Rectal smooth muscle tissue (tissue), 1 donor: ENCODE data around the gene ZBED4.

Source experiments
- H3K27ac ChIP-seq: one replicate; pipeline ENCODE4 v1.7.0; 2013; ENCODE audit warnings: low read depth, low read length, inconsistent platforms
- H3K27me3 ChIP-seq: one replicate; pipeline ENCODE4 v1.7.0; 2013; ENCODE audit warnings: low read length; ENCODE audit not compliant: control insufficient read depth, insufficient read depth
- H3K36me3 ChIP-seq: one replicate; pipeline ENCODE4 v1.7.0; 2013; ENCODE audit warnings: low read length; ENCODE audit not compliant: control insufficient read depth, insufficient read depth
- H3K4me1 ChIP-seq: one replicate; pipeline ENCODE4 v1.7.0; 2013; ENCODE audit warnings: low read length; ENCODE audit not compliant: control insufficient read depth, insufficient read depth
- H3K4me3 ChIP-seq: one replicate; pipeline ENCODE4 v1.7.0; 2013; ENCODE audit warnings: low read length
- H3K9ac ChIP-seq: one replicate; pipeline ENCODE4 v1.7.0; 2013; ENCODE audit warnings: low read length

Gene ZBED4

DNA sequence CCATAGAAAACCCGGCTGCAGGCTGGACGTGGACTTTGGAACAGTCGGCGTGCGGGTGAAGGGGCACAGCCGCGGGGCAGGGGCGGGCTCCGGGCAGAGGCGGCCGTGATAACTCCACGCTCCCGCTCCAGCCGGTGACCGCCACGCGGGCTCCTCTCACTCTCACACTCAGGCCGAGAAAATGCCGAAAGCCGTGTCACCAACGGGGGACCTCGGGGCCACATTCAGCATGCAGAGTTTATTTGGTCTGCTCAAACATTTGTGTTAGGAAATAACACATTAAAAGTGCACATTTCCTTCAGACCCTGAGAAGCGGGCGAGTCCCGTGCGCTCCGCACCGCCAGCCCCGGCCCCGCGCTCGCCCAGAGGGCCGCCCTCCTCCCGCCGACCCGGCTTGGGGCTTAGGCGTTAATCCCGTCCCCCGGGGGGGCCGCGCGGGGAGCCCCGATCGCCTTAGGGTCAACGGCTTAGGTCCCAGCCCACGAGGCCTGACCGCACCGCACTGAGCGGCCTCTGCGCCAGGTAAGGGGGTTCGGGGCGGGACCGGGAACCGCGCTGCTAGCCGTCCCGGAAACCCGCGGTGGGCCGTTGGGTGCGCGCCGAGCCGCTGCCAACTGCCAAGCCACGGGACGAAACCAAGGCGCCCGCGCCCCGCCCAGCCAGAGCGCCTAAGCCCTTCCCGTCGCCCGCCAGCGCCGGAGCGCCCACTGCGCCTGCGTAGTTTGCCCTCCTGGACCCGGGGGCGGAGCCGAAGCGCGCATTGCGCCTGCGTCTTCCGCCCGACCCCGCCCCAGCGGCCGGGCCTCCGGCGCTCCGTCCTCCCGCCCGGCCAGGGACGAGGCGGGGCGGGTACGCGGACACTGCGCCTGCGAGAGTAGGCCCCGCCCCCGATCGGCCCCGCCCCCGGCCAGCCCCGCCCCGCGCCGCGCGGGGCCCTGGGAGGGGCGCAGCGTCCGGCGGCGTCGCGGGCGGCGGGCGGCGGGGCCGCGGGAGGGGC, at the start of gene ZBED4:
TSS of gene ZBED4 (plus strand) at position 947 of the 997 bp plus-strand sequence. CDS start 29,819 bp downstream, outside the sequence.
- peak within 1 kb of the TSS; percentile 81 for H3K4me3 ChIP-seq
- peak within 1 kb of the TSS; percentile 51 for H3K9ac ChIP-seq
- H3K27ac ChIP-seq: peak within 1 kb of the TSS; percentile 94
- peaks cover 10% of the 10 kb centered on the region for H3K27me3 ChIP-seq
- H3K36me3 ChIP-seq: no peaks in the 10 kb centered on the region
- H3K4me1 ChIP-seq: no peaks in the 10 kb centered on the region

DNA sequence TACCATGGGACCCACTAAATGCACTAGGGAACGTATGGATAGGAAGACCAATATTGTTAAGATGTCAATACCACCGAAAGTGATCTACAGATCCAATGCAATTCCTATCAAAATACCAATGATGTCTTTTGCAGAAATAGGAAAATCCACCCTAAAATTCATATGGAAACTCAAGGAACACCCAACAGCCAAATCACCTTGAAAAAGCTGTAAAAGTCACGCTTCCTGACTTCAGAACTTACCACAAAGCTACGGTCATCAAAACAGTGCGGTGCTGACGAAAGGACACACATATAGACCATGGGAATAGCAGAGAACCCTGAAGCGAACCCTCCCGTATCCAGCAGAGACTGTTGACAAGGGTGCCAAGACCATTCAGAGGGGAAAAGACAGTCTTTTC, 46.5 kb upstream of the ZBED4 start:
- Histone ChIP-seq H3K36me3 (peaks cover 7% of the 10 kb centered on the region), H3K27me3 (no peaks in the 10 kb centered on the region), H3K4me1 (peaks cover 5% of the 10 kb centered on the region), H3K27ac (no peak overlapping the region), H3K9ac (no peak overlapping the region), H3K4me3 (no peak overlapping the region)

- Histone ChIP-seq H3K4me3 (no peak overlapping the region), H3K27ac (no peak overlapping the region), H3K27me3 (no peaks in the 10 kb centered on the region), H3K4me1 (peaks cover 5% of the 10 kb centered on the region), H3K36me3 (peaks cover 7% of the 10 kb centered on the region), H3K9ac (no peak overlapping the region)
Measured at GRCh38 chr22:49807780-49808708, 45.6 kb upstream of the ZBED4 start.

DNA sequence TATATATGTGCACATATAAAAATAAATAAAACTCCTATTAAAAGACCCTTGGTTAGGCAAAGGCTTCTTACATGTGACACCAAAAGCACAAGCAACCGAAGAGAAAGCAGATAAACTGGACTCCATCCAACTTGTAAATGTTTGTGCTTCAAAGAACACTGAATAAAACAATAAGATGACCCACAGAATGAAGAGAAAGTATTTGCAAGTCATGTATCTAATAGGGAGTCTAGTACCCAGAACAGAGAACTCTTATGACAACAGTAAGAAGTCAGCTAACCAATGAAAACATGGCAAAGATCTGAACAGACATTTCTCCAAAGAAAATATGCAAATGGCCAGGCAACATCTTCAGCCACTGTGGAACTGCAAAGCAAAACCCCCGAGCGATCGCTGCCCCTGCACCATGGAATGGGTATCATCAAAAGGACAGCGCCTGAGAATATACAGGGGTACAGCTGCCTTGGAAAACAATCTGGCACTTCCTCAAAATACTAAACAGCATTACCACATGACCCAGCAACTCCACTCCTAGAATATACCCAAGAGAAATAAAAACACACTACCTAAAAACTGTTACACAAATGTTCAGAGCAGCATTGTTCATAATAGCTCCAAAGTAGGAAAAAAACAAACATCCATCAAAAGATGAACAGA, 43.2 kb upstream of the ZBED4 start:
- no peak overlapping the region for H3K4me3 ChIP-seq
- peak overlapping the region; percentile 36 for H3K27ac ChIP-seq
- H3K36me3 ChIP-seq: peaks cover 5% of the 10 kb centered on the region
- H3K4me1 ChIP-seq: peaks cover 5% of the 10 kb centered on the region
- no peak overlapping the region for H3K9ac ChIP-seq
- no peaks in the 10 kb centered on the region for H3K27me3 ChIP-seq

DNA sequence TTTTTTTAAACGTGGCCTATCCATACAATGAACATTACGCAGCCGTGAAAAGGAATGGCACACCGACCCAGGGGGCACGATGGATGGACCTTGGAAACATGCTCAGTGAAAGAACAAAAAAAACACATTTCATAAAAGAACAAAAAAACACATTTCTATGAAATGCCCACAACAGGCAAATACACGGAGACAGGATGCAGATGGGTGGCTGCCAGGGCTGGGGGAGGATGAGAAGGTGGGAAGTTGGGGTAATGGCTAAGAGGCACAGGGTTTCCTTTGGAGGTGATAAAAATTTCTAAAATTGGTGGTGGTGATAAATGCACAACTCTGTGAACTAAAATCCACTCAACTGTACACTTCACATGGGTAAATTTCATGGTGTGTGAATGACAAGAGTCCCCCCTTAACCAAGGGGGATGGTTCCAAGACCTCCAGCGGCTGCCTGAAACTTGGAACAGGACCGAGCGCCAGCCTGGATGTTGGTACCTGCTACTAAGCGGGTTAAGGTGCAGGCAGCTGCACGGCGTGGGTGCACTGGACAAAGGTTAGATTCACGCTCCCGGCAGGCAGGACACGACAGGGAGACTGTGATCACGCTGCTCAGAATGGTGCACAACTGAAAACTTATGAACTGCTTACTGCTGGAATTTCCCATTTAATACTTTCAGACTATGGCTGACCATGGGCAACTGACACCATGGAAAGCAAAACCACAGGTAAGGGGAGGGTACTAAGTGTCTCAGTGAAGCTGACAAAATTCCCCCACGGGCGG, 42.4 kb upstream of the ZBED4 start:
- Histone ChIP-seq H3K27ac (peak overlapping the region; percentile 36), H3K9ac (no peak overlapping the region), H3K36me3 (peaks cover 7% of the 10 kb centered on the region), H3K27me3 (no peaks in the 10 kb centered on the region), H3K4me1 (peaks cover 8% of the 10 kb centered on the region), H3K4me3 (no peak overlapping the region)

GRCh38 chr22:49812838-49813237, 40.8 kb upstream of the ZBED4 start:
- Histone ChIP-seq H3K27ac (no peak overlapping the region), H3K36me3 (peaks cover 9% of the 10 kb centered on the region), H3K27me3 (no peaks in the 10 kb centered on the region), H3K4me1 (peaks cover 20% of the 10 kb centered on the region), H3K9ac (no peak overlapping the region), H3K4me3 (no peak overlapping the region)

DNA sequence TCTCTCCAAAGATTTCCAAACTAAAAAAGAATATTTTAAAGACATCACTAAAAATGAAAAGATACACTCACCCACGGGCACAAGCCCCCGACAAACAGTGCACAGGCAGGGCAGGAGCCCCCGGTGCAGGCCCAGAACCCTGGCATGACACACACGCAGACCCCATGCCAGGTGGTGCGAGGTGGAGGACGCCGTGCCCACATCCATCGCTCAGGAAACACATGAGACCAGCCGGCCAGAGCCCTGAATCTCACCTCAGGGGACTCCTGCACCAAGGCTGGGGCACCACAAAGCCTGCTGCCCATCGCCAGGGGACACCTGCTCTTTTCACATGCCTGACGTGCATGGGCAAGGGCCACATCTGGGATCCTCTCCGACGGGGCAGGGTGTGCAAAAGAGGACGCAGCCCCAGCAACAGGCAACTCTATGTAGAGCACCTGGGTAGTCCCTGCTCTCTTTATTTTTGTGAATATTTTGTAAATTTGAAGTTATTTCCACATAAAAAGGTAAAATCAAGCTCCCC, 39.4 kb upstream of the ZBED4 start:
- Histone ChIP-seq H3K4me1 (peaks cover 15% of the 10 kb centered on the region), H3K27ac (no peak overlapping the region), H3K36me3 (peaks cover 13% of the 10 kb centered on the region), H3K27me3 (no peaks in the 10 kb centered on the region), H3K4me3 (no peak overlapping the region), H3K9ac (no peak overlapping the region)

DNA sequence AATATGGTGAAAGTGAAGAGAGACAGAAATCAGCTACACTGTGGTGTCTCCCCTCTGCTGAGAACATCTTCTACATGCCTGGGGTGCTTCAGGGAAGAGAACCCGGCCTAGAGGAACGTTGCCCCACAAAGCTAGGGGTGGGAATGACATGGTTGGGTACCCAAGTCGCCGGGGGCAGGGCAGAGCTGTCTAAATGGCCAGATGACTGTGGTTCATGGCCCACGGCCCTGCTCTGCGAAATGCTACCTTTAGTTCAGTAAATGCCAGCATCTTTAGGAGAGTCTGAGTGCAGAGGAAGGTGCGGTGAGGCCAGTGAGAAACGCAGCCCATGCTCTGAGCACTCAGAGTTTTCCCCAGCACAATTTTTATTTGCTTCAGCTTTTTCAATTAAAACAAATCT, 38.8 kb upstream of the ZBED4 start:
- Histone ChIP-seq H3K36me3 (peaks cover 13% of the 10 kb centered on the region), H3K4me1 (peaks cover 15% of the 10 kb centered on the region), H3K4me3 (no peak overlapping the region), H3K27me3 (no peaks in the 10 kb centered on the region), H3K9ac (no peak overlapping the region), H3K27ac (no peak overlapping the region)

DNA sequence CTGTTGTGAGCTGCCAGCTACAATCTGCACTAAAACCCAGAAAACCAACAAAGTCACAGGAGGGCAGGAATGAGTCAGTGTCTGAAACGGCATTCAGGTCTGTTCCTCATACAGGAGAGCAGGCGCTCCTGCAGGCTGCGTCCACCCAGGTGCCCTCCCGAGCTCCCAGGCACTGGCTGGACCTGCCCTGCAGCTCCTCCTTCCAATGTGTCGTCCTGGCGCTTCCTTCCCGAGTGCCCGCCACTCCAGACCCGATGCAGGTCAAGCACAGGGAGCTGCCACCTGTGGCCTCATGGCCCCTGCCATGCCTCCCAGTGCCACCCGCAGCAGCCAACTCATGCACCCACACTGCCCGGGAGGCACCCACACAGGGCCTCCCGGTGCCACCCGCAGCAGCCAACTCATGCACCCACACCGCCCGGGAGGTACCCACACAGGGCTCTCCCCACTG, 38.0 kb upstream of the ZBED4 start:
- Histone ChIP-seq H3K9ac (no peak overlapping the region), H3K27ac (no peak overlapping the region), H3K4me3 (no peak overlapping the region), H3K27me3 (no peaks in the 10 kb centered on the region), H3K36me3 (peaks cover 16% of the 10 kb centered on the region), H3K4me1 (peaks cover 17% of the 10 kb centered on the region)

- H3K36me3 ChIP-seq: peaks cover 17% of the 10 kb centered on the region
- no peaks in the 10 kb centered on the region for H3K27me3 ChIP-seq
- H3K4me1 ChIP-seq: peaks cover 18% of the 10 kb centered on the region
- H3K4me3 ChIP-seq: no peak overlapping the region
- no peak overlapping the region for H3K9ac ChIP-seq
- H3K27ac ChIP-seq: no peak overlapping the region
Measured at GRCh38 chr22:49817359-49817758, 36.3 kb upstream of the ZBED4 start.

DNA sequence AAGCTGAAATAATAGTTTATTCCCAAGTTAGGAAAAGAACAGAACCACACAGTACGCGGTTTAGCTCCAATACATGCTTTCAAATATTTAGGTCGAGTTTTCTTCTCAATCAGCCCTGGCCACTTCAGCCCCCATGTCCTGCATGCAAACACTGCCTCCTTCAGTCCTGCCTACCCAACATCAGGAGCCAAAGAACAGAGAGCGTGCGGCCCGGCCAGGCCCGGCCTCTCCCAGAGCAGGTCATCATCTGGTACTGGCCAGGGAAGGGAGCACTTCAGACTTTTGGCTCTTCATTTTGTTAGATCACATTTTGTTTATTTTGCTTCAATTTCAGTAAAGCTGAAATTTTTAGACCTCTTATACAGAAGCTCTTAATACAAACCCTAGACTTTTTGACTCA, 32.7 kb upstream of the ZBED4 start:
- H3K9ac ChIP-seq: no peak overlapping the region
- H3K36me3 ChIP-seq: peaks cover 25% of the 10 kb centered on the region
- H3K27me3 ChIP-seq: no peaks in the 10 kb centered on the region
- H3K4me1 ChIP-seq: peaks cover 29% of the 10 kb centered on the region
- H3K27ac ChIP-seq: no peak overlapping the region
- no peak overlapping the region for H3K4me3 ChIP-seq
